Tibial artery (tissue), 4 donors: ENCODE data around the gene PRICKLE2.

Experiments
- DNase-seq, 2 donors: peaks; one replicate each; pipeline ENCODE4 v3.0.0-alpha.2; 2019
- H3K27ac ChIP-seq, 2 donors: fragments of 200-600 bp; sonication (generic) in 1 of 2; 1 replicate in 1 of 2; 2 replicates in 1 of 2; pipeline ENCODE4 v1.5.1; 2018 to 2019; ENCODE audit warnings: mild to moderate bottlenecking in 1 of 2
- H3K27me3 ChIP-seq, 2 donors: fragments of 200-600 bp; sonication (generic) in 1 of 2; one replicate each; pipeline versions ENCODE4 v1.5.1 to v1.6.0; 2016 to 2019
- H3K36me3 ChIP-seq, 3 donors: fragments of 200-600 bp; sonication (generic) in 2 of 3; one replicate each; pipeline ENCODE4 v1.5.1; 2016 to 2019; ENCODE audit warnings: mild to moderate bottlenecking in 2 of 3
- H3K4me1 ChIP-seq, 4 donors: fragments of 200-600 bp; sonication (generic) in 2 of 4; 1 replicate in 3 of 4; 2 replicates in 1 of 4; pipeline ENCODE4 v1.5.1; 2016 to 2019
- H3K4me3 ChIP-seq, 2 donors: fragments of 200-600 bp; sonication (generic) in 1 of 2; 1 replicate in 1 of 2; 2 replicates in 1 of 2; pipeline ENCODE4 v1.5.1; 2018 to 2019; ENCODE audit warnings: mild to moderate bottlenecking in 2 of 2
- H3K9me3 ChIP-seq, 3 donors: fragments of 200-600 bp; sonication (generic) in 1 of 3; one replicate each; pipeline ENCODE4 v1.5.1; 2016 to 2019
- intact Hi-C: fragments of 100-400 bp; cut with DNase I; formaldehyde crosslinking; loops from one replicate; pipeline ENCODE4 v1.15.0; 2023; ENCODE audit warnings: low total_unique reads
- TF ChIP-seq, protein P1 (sequence below), 2 experiments: fragments of 200-600 bp in 1 of 2; fragments of 450-650 bp in 1 of 2; IDR thresholded peaks; one replicate each; pipeline ENCODE4 v1.5.1; 2017 to 2019; ENCODE audit warnings: antibody characterized with exemption in 2 of 2, mild to moderate bottlenecking in 1 of 2, moderate library complexity in 1 of 2

Gene PRICKLE2

DNA sequence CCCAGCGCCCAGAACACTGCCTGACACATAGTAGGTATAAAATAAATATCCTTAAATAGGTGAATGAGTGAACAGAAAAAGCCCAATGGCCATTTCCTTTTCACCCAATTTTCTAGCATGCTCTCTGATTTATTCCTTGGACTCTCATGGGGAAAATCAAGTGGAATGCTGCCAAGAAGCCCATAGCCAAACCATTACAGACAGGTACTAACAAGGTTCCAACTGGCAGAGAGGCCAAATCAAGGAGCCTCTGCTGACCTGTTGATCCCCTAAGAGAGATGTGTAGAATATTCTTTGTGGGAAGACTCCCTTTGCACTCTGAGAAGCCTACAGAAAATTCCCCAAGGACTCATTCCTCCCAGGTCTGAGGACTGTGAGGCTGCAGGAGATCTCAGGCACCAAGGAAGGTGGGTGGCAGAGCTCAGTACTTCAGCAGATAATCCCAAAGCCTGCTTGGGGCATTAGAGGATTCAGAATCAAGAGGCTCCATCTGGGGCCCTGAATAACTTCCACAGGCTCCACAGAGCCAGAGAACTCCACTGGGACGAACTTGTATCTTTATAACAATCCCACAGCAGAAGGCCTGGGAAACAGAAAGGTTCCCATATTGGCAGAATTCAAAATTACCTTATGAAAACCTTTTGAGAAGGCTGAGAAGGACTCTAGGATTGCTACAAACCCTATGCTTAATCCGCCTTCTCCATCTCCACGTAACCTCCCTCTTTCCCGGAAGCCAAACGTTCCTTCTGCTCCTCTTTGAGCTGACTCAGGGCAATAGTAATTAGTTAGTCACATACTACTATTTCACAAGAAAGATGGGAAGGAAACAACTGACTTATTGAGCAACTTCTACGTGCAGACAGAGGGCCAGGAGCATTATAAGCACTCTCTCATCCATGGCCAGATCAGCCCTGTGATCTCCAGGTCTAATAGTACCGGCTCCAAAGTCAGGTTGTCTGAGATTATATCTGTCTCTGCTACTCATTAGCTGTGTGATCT, 34.5 kb downstream of the PRICKLE2 start:
- Histone ChIP-seq H3K9me3 (no peaks in the 10 kb centered on the region), H3K27ac (no peak overlapping the region), H3K36me3 (no peaks in the 10 kb centered on the region), H3K4me3 (no peak overlapping the region), H3K4me1 (peaks cover 5 to 53% (median 45%) of the 10 kb centered on the region in 4 donors), H3K27me3 (no peaks in the 10 kb centered on the region)
- TF ChIP-seq, protein P1, sequence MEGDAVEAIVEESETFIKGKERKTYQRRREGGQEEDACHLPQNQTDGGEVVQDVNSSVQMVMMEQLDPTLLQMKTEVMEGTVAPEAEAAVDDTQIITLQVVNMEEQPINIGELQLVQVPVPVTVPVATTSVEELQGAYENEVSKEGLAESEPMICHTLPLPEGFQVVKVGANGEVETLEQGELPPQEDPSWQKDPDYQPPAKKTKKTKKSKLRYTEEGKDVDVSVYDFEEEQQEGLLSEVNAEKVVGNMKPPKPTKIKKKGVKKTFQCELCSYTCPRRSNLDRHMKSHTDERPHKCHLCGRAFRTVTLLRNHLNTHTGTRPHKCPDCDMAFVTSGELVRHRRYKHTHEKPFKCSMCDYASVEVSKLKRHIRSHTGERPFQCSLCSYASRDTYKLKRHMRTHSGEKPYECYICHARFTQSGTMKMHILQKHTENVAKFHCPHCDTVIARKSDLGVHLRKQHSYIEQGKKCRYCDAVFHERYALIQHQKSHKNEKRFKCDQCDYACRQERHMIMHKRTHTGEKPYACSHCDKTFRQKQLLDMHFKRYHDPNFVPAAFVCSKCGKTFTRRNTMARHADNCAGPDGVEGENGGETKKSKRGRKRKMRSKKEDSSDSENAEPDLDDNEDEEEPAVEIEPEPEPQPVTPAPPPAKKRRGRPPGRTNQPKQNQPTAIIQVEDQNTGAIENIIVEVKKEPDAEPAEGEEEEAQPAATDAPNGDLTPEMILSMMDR (IDR thresholded peaks at IDR 0.05) = no peak
- intact Hi-C loops = no loop called here
- DNase-seq = no peak

DNA sequence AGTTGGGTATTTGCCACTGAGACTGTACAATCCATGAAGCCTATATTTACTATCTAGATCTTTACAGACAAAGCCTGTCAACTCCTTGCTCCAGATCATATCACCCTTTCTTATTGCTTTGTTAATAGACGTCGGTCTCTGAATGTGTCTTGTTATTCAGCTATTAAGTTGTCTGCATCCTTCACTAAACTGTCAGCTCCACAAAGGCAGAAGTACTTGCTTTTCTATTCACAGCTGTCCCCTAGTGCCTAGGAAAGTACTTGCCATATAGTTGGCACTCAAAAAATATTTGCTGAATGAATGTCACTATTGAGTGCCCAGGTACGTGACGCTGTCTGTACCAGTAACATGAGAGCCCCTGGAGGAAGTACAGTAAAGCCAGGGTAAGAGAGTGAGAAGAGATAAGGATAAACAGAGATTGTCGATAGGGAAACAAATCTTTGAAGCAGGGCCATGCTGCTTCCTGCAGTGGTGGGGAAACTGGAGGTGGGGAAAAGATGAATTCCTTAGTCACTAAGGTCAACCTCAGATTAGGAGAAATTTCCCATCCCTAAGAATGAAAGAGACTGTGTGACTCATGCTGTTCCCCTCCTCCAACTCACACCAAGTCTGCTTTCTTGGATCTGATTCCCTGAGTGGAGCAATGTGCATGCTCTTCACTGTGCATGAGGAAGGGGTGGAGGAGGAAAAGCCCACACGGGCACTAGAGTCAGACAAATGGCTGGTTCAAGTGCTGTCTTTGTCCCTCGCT, 36.3 kb downstream of the PRICKLE2 start:
- Histone ChIP-seq H3K4me3 (no peak overlapping the region), H3K27ac (peak overlapping the region; percentile 48 to 65), H3K27me3 (no peaks in the 10 kb centered on the region), H3K4me1 (peaks cover 5 to 70% (median 53%) of the 10 kb centered on the region in 4 donors), H3K9me3 (no peaks in the 10 kb centered on the region), H3K36me3 (no peaks in the 10 kb centered on the region)
- TF ChIP-seq, protein P1 (IDR thresholded peaks at IDR 0.05) = no peak
- peak in 1 of 2 donors; percentile 67 for DNase-seq
- intact Hi-C loops = loop anchor here (5.0 kb wide), 1 partner anchor 38 kb away; the partner anchor contains the start of gene PRICKLE2

DNA sequence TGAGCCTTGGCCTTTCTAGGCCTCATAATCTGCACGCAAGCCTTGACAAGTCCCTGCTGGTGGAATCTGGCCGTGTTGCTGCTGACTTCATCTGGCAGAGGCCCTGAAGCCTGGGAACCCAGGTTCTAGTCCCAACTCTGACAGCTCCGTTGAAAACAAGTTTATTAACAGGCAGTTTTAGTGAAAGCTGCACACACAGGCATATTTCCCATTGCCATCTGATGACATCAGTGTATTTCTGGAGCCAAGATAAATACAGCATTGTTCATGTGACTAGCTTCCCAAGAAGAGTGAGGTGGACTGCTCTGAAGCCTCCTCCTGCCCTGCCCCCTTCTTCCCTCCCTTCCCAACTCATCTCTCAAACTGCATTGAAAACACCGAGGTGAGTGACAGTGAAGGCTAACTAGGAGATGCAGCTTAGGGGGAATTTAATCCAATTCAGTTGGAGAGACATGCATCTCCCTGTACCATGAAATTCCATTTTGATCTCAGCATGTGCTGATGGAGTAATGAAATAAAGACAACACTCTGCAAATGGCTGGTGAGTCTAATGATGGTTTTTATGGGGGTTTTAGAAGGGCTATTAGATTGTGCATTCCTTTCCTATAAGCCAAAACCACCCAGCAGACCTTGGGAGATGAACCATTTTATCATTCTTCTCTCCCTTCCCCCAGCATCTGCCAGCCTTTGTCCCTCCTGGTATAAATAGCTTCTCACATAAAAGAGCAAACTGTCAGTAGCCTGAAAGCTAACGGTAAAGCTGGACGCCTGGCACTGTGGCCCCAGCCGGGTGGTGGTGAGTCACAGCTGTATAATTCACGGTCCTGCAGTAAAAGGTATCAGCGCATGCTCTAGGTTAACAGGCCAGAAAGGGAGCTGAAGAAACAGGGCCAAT, 38.0 kb downstream of the PRICKLE2 start:
- Histone ChIP-seq H3K36me3 (no peaks in the 10 kb centered on the region), H3K27me3 (no peaks in the 10 kb centered on the region), H3K27ac (peak overlapping the region; percentile 65 to 70), H3K9me3 (no peaks in the 10 kb centered on the region), H3K4me3 (no peak overlapping the region), H3K4me1 (peaks cover 5 to 72% (median 53%) of the 10 kb centered on the region in 4 donors)
- intact Hi-C loops = loop anchor here (5.0 kb wide), 1 partner anchor 40 kb away; the partner anchor contains the start of gene PRICKLE2
- peak in 1 of 2 donors; percentile 77 for DNase-seq
- TF ChIP-seq, protein P1 (IDR thresholded peaks at IDR 0.05) = no peak

DNA sequence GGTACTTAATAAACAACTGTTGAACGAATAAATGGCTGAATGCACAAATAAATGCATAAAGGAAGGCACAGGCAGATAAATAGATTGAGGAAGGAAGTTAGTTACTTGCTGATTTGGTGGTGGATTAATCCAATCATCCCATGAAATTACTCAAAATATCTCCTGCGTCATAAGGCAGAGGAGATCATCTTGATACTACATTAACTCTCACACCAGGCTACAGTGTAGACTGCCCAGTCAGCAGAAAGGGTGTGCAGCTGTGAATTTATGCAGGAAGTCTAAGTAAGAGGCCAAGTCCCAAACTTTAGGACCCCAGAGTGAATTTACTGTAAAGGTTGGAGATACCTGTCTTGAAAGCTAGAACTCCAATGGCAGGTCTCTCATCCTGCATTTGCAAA, 38.6 kb downstream of the PRICKLE2 start:
- H3K27ac ChIP-seq = peak overlapping the region; percentile 65 to 70
- TF ChIP-seq, protein P1 (IDR thresholded peaks at IDR 0.05) = no peak
- peaks cover 5 to 72% (median 53%) of the 10 kb centered on the region in 4 donors for H3K4me1 ChIP-seq
- H3K27me3 ChIP-seq = no peaks in the 10 kb centered on the region
- intact Hi-C loops = loop anchor here (5.0 kb wide), 1 partner anchor 41 kb away; the partner anchor contains the start of gene PRICKLE2
- H3K4me3 ChIP-seq = no peak overlapping the region
- H3K36me3 ChIP-seq = no peaks in the 10 kb centered on the region
- no peak for DNase-seq
- no peaks in the 10 kb centered on the region for H3K9me3 ChIP-seq

DNA sequence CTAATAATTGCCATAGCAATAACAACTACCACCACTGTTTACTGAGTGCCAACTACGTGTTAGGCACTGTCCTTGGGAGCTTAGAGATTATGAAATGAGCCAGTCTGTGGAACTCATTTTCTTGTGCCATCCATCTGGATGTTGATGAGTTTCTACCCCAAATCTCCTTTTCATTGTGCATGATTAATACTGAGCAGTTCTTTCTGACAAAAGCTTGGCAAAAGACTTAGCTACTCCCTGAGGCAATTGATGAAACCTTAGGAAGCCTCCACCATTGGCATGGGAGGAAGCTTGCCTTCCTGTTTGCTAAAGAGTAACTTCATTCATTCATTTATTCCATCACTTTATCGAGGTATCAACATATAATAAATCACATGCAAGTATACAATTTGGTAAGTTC, 39.8 kb downstream of the PRICKLE2 start:
- TF ChIP-seq, protein P1 (IDR thresholded peaks at IDR 0.05) = no peak
- H3K27me3 ChIP-seq = no peaks in the 10 kb centered on the region
- H3K4me3 ChIP-seq = no peak overlapping the region
- peak overlapping the region; percentile 17 to 39 for H3K27ac ChIP-seq
- intact Hi-C loops = loop anchor here (5.0 kb wide), 1 partner anchor 42 kb away; the partner anchor contains the start of gene PRICKLE2
- peaks cover 5 to 64% (median 46%) of the 10 kb centered on the region in 4 donors for H3K4me1 ChIP-seq
- no peaks in the 10 kb centered on the region for H3K36me3 ChIP-seq
- no peak for DNase-seq
- H3K9me3 ChIP-seq = no peaks in the 10 kb centered on the region
